ENCODE data around the gene IGFL2.

DNA sequence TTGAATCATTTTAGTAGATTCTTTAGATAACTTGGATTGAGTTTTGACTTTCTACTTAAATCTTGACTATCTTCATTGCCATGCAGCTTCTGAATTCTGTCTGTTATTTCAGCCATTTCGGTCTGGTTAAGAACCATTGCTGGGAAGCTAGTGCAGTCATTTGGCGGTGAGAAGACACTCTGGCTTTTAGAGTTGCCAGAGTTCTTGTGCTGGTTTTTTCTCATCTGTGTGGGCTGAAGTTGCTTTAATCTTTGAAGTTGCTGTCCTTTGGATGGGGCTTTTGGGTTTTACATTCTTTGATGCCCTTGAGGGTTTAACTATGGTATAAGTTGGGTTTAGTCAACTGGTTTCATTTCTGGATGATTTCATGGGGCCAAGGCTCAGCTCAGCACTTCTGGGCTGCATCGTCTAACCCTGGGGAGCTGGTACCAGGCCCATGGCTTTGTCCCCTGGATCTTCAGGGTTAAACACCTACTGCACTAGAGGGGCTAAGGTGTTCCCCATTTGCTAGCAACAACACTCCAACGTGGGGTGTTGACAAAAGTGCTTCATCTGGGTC is 10.0 kb upstream of the IGFL2 start:
- TF ChIP-seq, protein P1, sequence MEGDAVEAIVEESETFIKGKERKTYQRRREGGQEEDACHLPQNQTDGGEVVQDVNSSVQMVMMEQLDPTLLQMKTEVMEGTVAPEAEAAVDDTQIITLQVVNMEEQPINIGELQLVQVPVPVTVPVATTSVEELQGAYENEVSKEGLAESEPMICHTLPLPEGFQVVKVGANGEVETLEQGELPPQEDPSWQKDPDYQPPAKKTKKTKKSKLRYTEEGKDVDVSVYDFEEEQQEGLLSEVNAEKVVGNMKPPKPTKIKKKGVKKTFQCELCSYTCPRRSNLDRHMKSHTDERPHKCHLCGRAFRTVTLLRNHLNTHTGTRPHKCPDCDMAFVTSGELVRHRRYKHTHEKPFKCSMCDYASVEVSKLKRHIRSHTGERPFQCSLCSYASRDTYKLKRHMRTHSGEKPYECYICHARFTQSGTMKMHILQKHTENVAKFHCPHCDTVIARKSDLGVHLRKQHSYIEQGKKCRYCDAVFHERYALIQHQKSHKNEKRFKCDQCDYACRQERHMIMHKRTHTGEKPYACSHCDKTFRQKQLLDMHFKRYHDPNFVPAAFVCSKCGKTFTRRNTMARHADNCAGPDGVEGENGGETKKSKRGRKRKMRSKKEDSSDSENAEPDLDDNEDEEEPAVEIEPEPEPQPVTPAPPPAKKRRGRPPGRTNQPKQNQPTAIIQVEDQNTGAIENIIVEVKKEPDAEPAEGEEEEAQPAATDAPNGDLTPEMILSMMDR (IDR thresholded peaks at IDR 0.05; ENCODE audit: insufficient read depth, low read depth, low read length) = no peak
- TF ChIP-seq EZH2 (IDR thresholded peaks at IDR 0.05; ENCODE audit: insufficient read depth, low read length) = no peak

Data from astrocyte (in vitro differentiated cells and primary cell).